ENCODE data around the gene FAM120B.

The FAM120B gene

GRCh38 chr6:170450916-170451761 is 144.6 kb downstream of the FAM120B start (continued):
- TF ChIP-seq POU6F1 (CRISPR knock-in tag; IDR thresholded peaks at IDR 0.05; ENCODE audit: borderline replicate concordance, low read depth) = no peak

GRCh38 chr6:170451762-170452651 is 145.4 kb downstream of the FAM120B start:
- TF ChIP-seq PATZ1 (CRISPR knock-in tag; IDR thresholded peaks at IDR 0.05; ENCODE audit: borderline replicate concordance) = no peak
- no peak for TF ChIP-seq TOX (CRISPR knock-in tag; IDR thresholded peaks at IDR 0.05; ENCODE audit: borderline replicate concordance)
- TF ChIP-seq PPARA (CRISPR knock-in tag; IDR thresholded peaks at IDR 0.05; ENCODE audit: borderline replicate concordance) = no peak
- no peak for TF ChIP-seq TSHZ2 (CRISPR knock-in tag; IDR thresholded peaks at IDR 0.05)
- TF ChIP-seq OSR1 (CRISPR knock-in tag; IDR thresholded peaks at IDR 0.05) = no peak
- TF ChIP-seq ZNF8 (CRISPR knock-in tag; IDR thresholded peaks at IDR 0.05) = no peak
- no peak for TF ChIP-seq ZNF565 (CRISPR knock-in tag; conservative IDR thresholded peaks at IDR 0.05; ENCODE audit: low read depth)
- no peak for TF ChIP-seq ISL1 (CRISPR knock-in tag; IDR thresholded peaks at IDR 0.05)
- no peak for TF ChIP-seq CSDC2 (CRISPR knock-in tag; IDR thresholded peaks at IDR 0.05)
- ATAC-seq = no peak

GRCh38 chr6:170452767-170453545 is 146.4 kb downstream of the FAM120B start:
- no peak for ATAC-seq
- TF ChIP-seq ZNF565 (CRISPR knock-in tag; conservative IDR thresholded peaks at IDR 0.05; ENCODE audit: low read depth) (no peak), CSRNP3 (CRISPR knock-in tag; IDR thresholded peaks at IDR 0.05) (no peak), ESRRG (CRISPR knock-in tag; IDR thresholded peaks at IDR 0.05) (no peak), BACH2 (CRISPR knock-in tag; IDR thresholded peaks at IDR 0.05; ENCODE audit: borderline replicate concordance) (no peak), TSHZ2 (CRISPR knock-in tag; IDR thresholded peaks at IDR 0.05) (no peak), ARNTL (CRISPR knock-in tag; IDR thresholded peaks at IDR 0.05; ENCODE audit: borderline replicate concordance, low read depth) (no peak), RARB (CRISPR knock-in tag; IDR thresholded peaks at IDR 0.05) (no peak), ZFP30 (CRISPR knock-in tag; IDR thresholded peaks at IDR 0.05) (no peak), TCF4 (CRISPR knock-in tag; IDR thresholded peaks at IDR 0.05; ENCODE audit: borderline replicate concordance) (no peak), PATZ1 (CRISPR knock-in tag; IDR thresholded peaks at IDR 0.05; ENCODE audit: borderline replicate concordance) (no peak), TOX (CRISPR knock-in tag; IDR thresholded peaks at IDR 0.05; ENCODE audit: borderline replicate concordance) (no peak)
